ENCODE results near the gene GRID1. TPM values are rescaled to one million over a fixed set of nuclear protein-coding genes. Genes with fewer than 3 reads are reported as not detected.

GRID1 gene
- polyA plus RNA-seq, 1 of the 3 experiments (the other 2 are of a cell fraction), result 0.13 TPM

DNA sequence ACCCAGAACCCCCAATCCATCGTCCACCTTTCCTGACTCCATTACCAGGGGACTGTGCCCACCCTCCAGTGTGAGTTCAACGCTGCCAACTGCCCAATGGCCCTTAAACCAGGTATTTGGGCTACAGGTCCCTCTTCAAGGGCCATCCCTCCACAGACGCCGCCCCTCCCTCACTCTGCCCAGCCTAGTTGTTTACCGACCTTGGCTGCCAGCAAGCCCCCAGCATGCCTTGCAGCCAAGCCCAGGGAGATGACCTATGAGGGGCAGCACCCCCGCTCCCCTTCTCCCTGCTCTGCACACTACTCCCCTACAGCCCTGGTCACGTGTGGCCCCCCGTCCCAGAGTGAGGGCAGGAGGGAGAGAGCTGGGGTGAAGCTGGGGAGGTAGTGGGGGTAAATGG, 147.3 kb downstream of the GRID1 start:
- ChIA-PET CTCF (interaction anchor here (0.5 kb wide), 1 partner anchor 151 kb away, joined by 3 read pairs; no protein-coding TSS in a partner anchor), POLR2A (no interaction called here)
- H3K4me2 ChIP-seq, result no peak overlapping the region
- H4K20me1 ChIP-seq (ENCODE audit: insufficient read depth), result no peaks in the 10 kb centered on the region
- DNase-seq, result no peak
- H3K36me3 ChIP-seq (replicated peaks in 1 of 2; ENCODE audit: control insufficient read depth in 1 of 2, insufficient read depth in 2 of 2, low read length in 1 of 2), result no peaks in the 10 kb centered on the region
- no peaks in the 10 kb centered on the region for H3K27me3 ChIP-seq (ENCODE audit: insufficient read depth)
- 29% methylated on average over 8 of the region's 8 CpGs for WGBS (ENCODE audit: low lambda C conversion rate)
- H3K9me3 ChIP-seq, result no peaks in the 10 kb centered on the region
- H3K4me3 ChIP-seq (ENCODE audit: low read depth in 2 of 2, low read length in 1 of 2), result no peak overlapping the region
- H3K9me2 ChIP-seq, result no peaks in the 10 kb centered on the region
- H3F3A ChIP-seq (replicated peaks; ENCODE audit: insufficient read depth), result no peaks in the 10 kb centered on the region
- peaks cover 0 to 2% of the 10 kb centered on the region in 2 experiments; a peak in 1 of 4 replicates for H3K4me1 ChIP-seq (ENCODE audit: control insufficient read depth in 1 of 2, insufficient read depth in 2 of 2, low read depth in 1 of 2, low read length in 1 of 2)
- no peak overlapping the region for H3K27ac ChIP-seq (ENCODE audit: low read depth in 2 of 2, low read length in 1 of 2)
- no peak overlapping the region for H2AFZ ChIP-seq (ENCODE audit: low read depth)
- TF ChIP-seq MXI1 (IDR thresholded peaks at IDR 0.05; ENCODE audit: low read depth, low read length), result no peak
- TF ChIP-seq RXRA (IDR thresholded peaks at IDR 0.05; ENCODE audit: borderline replicate concordance, low read depth), result no peak
- TF ChIP-seq MAX (IDR thresholded peaks at IDR 0.05; ENCODE audit: low read depth), result no peak
- no peak for TF ChIP-seq JUND (IDR thresholded peaks at IDR 0.05)
- TF ChIP-seq EZH2phosphoT487 (IDR thresholded peaks at IDR 0.05; ENCODE audit: borderline replicate concordance, low read depth), result no peak
- TF ChIP-seq RAD21 (IDR thresholded peaks at IDR 0.05; ENCODE audit: low read length), result no peak
- TF ChIP-seq, protein P1, sequence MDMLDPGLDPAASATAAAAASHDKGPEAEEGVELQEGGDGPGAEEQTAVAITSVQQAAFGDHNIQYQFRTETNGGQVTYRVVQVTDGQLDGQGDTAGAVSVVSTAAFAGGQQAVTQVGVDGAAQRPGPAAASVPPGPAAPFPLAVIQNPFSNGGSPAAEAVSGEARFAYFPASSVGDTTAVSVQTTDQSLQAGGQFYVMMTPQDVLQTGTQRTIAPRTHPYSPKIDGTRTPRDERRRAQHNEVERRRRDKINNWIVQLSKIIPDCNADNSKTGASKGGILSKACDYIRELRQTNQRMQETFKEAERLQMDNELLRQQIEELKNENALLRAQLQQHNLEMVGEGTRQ (IDR thresholded peaks at IDR 0.05; ENCODE audit: borderline replicate concordance, low read depth, low read length), result no peak
- no peak for TF ChIP-seq GATA2 (CRISPR knock-in tag; IDR thresholded peaks at IDR 0.05)
- no peak for TF ChIP-seq TAF1 (IDR thresholded peaks at IDR 0.05; ENCODE audit: borderline replicate concordance, low read depth, low read length)
- TF ChIP-seq SIN3A (IDR thresholded peaks at IDR 0.05; ENCODE audit: borderline replicate concordance, low read depth, low read length), result no peak
- TF ChIP-seq YY1 (IDR thresholded peaks at IDR 0.05; ENCODE audit: low read depth), result no peak
- TF ChIP-seq POLR2AphosphoS5 (IDR thresholded peaks at IDR 0.05; ENCODE audit: low read depth, low read length), result no peak
- TF ChIP-seq RFX5 (IDR thresholded peaks at IDR 0.05; ENCODE audit: low read length), result no peak
- no peak for TF ChIP-seq EP300 (IDR thresholded peaks at IDR 0.05; ENCODE audit: borderline replicate concordance in 1 of 2, low read depth in 1 of 2, low read length in 1 of 2)
- no peak for TF ChIP-seq MEF2A (IDR thresholded peaks at IDR 0.05; ENCODE audit: borderline replicate concordance, low read depth)
- no peak for TF ChIP-seq CHD2 (IDR thresholded peaks at IDR 0.05; ENCODE audit: low read length, partially characterized antibody)
- TF ChIP-seq, protein P2, sequence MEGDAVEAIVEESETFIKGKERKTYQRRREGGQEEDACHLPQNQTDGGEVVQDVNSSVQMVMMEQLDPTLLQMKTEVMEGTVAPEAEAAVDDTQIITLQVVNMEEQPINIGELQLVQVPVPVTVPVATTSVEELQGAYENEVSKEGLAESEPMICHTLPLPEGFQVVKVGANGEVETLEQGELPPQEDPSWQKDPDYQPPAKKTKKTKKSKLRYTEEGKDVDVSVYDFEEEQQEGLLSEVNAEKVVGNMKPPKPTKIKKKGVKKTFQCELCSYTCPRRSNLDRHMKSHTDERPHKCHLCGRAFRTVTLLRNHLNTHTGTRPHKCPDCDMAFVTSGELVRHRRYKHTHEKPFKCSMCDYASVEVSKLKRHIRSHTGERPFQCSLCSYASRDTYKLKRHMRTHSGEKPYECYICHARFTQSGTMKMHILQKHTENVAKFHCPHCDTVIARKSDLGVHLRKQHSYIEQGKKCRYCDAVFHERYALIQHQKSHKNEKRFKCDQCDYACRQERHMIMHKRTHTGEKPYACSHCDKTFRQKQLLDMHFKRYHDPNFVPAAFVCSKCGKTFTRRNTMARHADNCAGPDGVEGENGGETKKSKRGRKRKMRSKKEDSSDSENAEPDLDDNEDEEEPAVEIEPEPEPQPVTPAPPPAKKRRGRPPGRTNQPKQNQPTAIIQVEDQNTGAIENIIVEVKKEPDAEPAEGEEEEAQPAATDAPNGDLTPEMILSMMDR (IDR thresholded peaks at IDR 0.05), result no peak
- TF ChIP-seq USF1 (IDR thresholded peaks at IDR 0.05; ENCODE audit: borderline replicate concordance, low read depth), result no peak
- no peak for TF ChIP-seq FOSL2 (IDR thresholded peaks at IDR 0.05; ENCODE audit: borderline replicate concordance, low read depth)
- no peak for TF ChIP-seq SMC3 (IDR thresholded peaks at IDR 0.05; ENCODE audit: low read depth, low read length)
- no peak overlapping the region for H3K9ac ChIP-seq
- no peaks in the 10 kb centered on the region for H3K79me2 ChIP-seq (ENCODE audit: insufficient read depth)
